A673 (cell line): ENCODE measurements around the gene FBXO15.

Experiments used
- EZH2 ChIP-seq: fragments of 200-600 bp; sonication (generic); IDR thresholded peaks from 2 replicates; pipeline ENCODE4 v1.6.1; 2017; ENCODE audit warnings: borderline replicate concordance, low read depth, mild to moderate bottlenecking, mixed read lengths, antibody characterized with exemption, low read length; ENCODE audit not compliant: poor library complexity, severe bottlenecking
- TF ChIP-seq, protein P1 (sequence below): fragments of 300-800, 200-600 bp; sonication (generic); conservative IDR thresholded peaks from 2 replicates; pipeline ENCODE4 v1.5.1; 2017; ENCODE audit warnings: low read depth, mild to moderate bottlenecking, antibody characterized with exemption, low read length, moderate library complexity, mixed read lengths

DNA sequence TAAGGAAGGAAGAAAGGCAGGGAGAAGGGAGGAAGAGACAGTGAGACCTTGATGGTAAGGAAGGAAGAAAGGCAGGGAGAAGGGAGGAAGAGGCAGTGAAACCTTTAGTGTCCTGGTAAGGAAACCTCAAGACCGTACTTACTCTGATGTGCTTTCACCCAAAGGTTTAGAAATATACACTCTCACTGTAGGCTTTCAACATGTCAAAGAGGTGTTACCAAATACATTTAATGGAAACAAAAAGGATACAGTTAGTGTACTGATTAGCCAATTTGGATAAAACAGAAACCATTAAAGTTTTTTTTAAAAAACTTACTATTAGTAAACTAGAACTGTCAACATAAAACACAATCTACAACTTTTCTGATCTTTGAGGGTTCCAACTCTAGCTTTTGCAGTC lies 7.1 kb downstream of the FBXO15 start:
- TF ChIP-seq, protein P1, sequence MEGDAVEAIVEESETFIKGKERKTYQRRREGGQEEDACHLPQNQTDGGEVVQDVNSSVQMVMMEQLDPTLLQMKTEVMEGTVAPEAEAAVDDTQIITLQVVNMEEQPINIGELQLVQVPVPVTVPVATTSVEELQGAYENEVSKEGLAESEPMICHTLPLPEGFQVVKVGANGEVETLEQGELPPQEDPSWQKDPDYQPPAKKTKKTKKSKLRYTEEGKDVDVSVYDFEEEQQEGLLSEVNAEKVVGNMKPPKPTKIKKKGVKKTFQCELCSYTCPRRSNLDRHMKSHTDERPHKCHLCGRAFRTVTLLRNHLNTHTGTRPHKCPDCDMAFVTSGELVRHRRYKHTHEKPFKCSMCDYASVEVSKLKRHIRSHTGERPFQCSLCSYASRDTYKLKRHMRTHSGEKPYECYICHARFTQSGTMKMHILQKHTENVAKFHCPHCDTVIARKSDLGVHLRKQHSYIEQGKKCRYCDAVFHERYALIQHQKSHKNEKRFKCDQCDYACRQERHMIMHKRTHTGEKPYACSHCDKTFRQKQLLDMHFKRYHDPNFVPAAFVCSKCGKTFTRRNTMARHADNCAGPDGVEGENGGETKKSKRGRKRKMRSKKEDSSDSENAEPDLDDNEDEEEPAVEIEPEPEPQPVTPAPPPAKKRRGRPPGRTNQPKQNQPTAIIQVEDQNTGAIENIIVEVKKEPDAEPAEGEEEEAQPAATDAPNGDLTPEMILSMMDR = no peak
- TF ChIP-seq EZH2 = no peak
